Measurements from ENCODE around the gene METTL16. TPM values are rescaled to one million over a fixed set of nuclear protein-coding genes. Genes with fewer than 3 reads are reported as not detected.
A peak's percentile ranks its signal among the peaks of the same experiment; 100 is the strongest.

METTL16 gene
- total RNA-seq, 2 donors from 2014 or later, result 16.3 to 23.1 TPM

DNA sequence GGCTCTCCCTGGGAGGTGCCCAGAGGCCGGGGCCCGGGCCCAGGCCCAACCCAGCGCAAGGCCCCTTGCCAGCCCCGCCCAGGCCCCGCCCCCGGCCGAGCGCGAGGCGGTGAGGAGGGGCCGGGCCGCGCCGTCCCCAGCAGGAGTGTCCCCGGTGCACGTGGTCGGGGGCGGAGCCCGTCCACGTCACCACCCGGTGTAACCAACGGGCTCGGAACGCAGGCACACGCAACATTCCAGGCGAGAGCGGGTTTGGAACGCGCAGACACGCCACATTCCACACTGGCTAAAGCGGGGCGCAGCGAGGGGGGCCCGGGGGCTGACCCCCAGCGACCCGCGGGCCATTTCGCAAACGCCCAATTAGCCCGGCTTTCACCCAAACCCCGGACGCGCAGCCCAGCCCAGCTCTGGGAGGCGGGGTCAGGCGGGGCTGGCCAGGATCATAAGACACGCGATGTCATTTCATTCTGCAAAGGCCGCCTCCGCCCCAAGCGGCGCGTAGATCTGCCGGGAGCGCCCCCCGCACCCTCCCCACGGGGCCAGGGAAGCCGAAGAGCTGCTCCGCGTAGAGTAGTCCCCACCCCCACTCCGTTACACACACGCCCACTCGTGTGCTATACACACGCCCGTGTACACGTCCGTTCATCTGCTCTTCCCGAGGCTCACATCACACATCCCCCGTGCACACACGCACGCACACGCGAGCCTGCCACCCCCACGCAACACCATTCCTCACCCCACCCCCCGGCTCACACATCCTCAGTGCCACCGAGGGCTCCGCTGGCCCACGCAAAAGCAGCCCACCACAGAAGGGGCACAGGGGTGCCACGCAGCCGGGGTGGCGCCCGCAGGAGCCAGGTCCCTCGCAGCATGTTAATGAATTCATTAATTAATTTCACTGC lies 111.9 kb downstream of the METTL16 start:
- H3K27me3 ChIP-seq, result no peaks in the 10 kb centered on the region
- peak; percentile 96 for DNase-seq
- H3K4me3 ChIP-seq, result peak overlapping the region; percentile 95
- TF ChIP-seq, protein P1, sequence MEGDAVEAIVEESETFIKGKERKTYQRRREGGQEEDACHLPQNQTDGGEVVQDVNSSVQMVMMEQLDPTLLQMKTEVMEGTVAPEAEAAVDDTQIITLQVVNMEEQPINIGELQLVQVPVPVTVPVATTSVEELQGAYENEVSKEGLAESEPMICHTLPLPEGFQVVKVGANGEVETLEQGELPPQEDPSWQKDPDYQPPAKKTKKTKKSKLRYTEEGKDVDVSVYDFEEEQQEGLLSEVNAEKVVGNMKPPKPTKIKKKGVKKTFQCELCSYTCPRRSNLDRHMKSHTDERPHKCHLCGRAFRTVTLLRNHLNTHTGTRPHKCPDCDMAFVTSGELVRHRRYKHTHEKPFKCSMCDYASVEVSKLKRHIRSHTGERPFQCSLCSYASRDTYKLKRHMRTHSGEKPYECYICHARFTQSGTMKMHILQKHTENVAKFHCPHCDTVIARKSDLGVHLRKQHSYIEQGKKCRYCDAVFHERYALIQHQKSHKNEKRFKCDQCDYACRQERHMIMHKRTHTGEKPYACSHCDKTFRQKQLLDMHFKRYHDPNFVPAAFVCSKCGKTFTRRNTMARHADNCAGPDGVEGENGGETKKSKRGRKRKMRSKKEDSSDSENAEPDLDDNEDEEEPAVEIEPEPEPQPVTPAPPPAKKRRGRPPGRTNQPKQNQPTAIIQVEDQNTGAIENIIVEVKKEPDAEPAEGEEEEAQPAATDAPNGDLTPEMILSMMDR (IDR thresholded peaks at IDR 0.05), result no peak
- peak overlapping the region; percentile 100 for H3K27ac ChIP-seq
- H3K36me3 ChIP-seq, result no peaks in the 10 kb centered on the region
- peaks cover 49% of the 10 kb centered on the region for H3K4me1 ChIP-seq
- intact Hi-C loops (cut with DNase I), result no loop called here
- no peaks in the 10 kb centered on the region for H3K9me3 ChIP-seq
- peak overlapping the region; percentile 97 to 100 for H3K9ac ChIP-seq (ENCODE audit: low read depth in 2 of 2, low read length in 2 of 2)

DNA sequence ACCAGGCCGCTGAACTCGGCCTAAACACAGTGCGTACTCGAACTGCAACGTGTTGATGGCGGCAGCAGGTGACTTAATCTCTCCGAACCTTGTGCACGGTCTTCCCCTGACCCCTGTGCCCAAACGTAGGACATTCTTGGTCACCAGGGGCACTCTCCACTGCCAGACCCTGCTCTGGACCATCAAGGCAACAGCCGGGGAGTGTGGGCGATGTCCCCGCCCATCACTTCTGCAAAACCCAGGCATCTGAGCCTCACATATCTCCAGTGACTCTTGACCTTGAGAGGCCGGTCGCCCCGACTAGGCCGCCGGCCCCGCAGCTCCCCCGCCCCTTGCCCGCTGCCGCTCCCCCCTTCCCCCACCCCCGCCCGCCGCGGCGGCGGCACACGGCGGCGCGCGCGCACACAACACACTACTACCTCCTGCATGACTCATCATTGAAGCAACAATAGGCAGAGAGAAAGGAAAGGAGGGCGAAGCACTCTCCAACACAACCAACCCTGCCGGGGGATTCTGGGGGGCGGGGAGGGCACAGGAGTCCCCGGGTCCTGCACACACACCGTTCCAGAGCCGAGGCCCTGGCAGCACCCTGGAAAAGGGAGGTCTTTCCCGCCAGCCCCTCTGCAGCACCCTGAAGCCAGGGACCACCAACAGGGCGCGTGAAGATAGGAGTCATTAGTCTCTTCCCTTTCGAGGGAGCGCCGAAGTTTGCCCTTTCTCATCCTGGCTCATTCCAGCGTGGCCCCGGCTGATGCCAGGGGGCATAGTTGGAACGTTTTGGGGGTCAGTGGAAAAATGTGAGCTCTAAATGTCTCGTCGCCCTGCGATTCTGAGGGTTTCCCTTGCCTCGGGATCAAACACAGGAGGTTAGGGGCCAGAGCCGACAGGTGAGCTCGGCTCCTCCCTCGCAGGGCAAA lies 112.8 kb downstream of the METTL16 start:
- peaks cover 53% of the 10 kb centered on the region for H3K4me1 ChIP-seq
- TF ChIP-seq, protein P1 (IDR thresholded peaks at IDR 0.05), result no peak
- H3K27ac ChIP-seq, result peak overlapping the region; percentile 100
- H3K9ac ChIP-seq (ENCODE audit: low read depth in 2 of 2, low read length in 2 of 2), result peak overlapping the region; percentile 96 to 100
- peak; percentile 69 for DNase-seq
- no peaks in the 10 kb centered on the region for H3K9me3 ChIP-seq
- no peaks in the 10 kb centered on the region for H3K27me3 ChIP-seq
- intact Hi-C loops (cut with DNase I), result no loop called here
- no peaks in the 10 kb centered on the region for H3K36me3 ChIP-seq
- peak overlapping the region; percentile 95 for H3K4me3 ChIP-seq

DNA sequence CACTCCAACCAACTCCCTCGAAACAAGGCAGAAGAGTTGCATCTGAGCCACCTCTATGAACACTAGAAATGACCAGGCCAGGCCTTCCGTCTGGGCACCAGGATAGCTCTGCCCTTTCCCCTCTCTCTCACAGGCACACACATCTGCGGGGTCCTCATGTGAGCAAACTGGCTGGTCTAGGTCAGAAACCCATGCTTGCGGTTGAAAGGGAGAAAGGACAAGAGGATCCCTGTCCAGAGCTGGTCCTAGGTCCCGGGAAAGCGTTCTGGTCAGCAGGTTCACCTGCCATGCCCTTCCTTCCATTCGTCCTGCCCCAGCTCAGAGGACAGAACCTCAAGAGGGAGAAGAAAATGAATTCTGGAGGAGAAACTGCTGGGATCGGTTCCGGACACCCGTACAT lies 113.5 kb downstream of the METTL16 start:
- peak overlapping the region; percentile 95 for H3K4me3 ChIP-seq
- no peaks in the 10 kb centered on the region for H3K9me3 ChIP-seq
- DNase-seq, result no peak
- peak overlapping the region; percentile 40 to 89 for H3K9ac ChIP-seq (ENCODE audit: low read depth in 2 of 2, low read length in 2 of 2)
- TF ChIP-seq, protein P1 (IDR thresholded peaks at IDR 0.05), result no peak
- no peaks in the 10 kb centered on the region for H3K36me3 ChIP-seq
- H3K4me1 ChIP-seq, result peaks cover 46% of the 10 kb centered on the region
- peak overlapping the region; percentile 100 for H3K27ac ChIP-seq
- intact Hi-C loops (cut with DNase I), result no loop called here
- H3K27me3 ChIP-seq, result no peaks in the 10 kb centered on the region

DNA sequence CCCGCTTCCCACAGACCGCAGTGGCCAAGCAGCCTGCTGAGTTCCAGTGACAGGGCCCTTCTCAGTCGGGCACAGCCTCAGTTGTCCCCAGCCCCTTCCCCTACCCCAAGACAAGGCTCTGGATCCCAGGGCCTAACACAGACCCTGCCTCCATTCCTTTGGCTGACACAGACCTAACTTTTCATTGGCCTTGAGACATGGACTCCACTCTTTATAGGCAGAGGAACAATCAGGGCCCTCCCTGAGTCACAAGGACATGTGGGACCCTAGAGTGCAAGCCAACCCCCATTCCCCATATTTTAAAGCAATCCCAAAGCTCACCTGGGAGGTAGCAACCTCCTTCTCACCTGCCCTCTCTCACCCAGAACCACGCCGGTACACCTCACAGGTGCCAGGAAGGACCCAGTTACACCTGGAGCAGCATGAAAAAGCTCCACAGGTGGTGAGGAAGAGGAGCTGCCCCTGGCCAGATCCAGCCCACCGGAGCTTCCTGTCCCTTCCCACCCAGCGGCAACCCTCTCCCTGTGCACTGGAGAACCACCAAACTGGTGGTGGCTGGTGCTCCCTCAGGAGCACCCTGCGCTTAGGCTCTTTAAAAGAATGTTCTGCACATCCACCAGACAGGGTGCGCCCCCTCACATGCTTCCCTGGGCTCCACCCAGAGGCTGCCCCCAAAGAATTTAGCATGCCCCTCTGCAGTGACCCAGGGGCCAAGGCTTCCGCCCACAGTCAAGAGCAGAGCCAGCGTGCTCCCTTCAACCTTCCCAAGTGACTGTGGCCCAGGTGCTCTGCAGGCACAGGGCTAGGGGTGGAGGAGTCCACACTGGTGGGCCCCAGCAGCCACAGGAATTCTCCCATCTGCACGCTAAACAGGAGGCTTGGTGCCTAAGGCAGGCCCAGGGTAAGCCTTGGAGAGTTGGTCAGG lies 114.2 kb downstream of the METTL16 start:
- no peaks in the 10 kb centered on the region for H3K36me3 ChIP-seq
- DNase-seq, result no peak
- peak overlapping the region; percentile 25 for H3K4me3 ChIP-seq
- peak overlapping the region; percentile 64 to 89 for H3K9ac ChIP-seq (ENCODE audit: low read depth in 2 of 2, low read length in 2 of 2)
- peaks cover 39% of the 10 kb centered on the region for H3K4me1 ChIP-seq
- TF ChIP-seq, protein P1 (IDR thresholded peaks at IDR 0.05), result no peak
- H3K27me3 ChIP-seq, result no peaks in the 10 kb centered on the region
- peak overlapping the region; percentile 100 for H3K27ac ChIP-seq
- intact Hi-C loops (cut with DNase I), result no loop called here
- no peaks in the 10 kb centered on the region for H3K9me3 ChIP-seq
